AG09309 (cell line): ENCODE measurements around the gene CREB5.

Source experiments
- DNase-seq: peaks from one replicate; pipeline ENCODE4 v3.0.0-alpha.2; 2010; ENCODE audit warnings: low read depth
- H3K4me3 ChIP-seq: 2 replicates; pipeline ENCODE4 v1.5.1; 2011; ENCODE audit warnings: mild to moderate bottlenecking, low read depth, low read length, moderate library complexity; ENCODE audit not compliant: control insufficient read depth
- TF ChIP-seq, protein P1 (sequence below): IDR thresholded peaks from 2 replicates; pipeline ENCODE4 v1.5.1; 2011; ENCODE audit warnings: mild to moderate bottlenecking, low read depth, low read length, inconsistent platforms; ENCODE audit not compliant: insufficient read depth, control insufficient read depth; ENCODE audit errors: missing control alignments

CREB5 gene

DNA sequence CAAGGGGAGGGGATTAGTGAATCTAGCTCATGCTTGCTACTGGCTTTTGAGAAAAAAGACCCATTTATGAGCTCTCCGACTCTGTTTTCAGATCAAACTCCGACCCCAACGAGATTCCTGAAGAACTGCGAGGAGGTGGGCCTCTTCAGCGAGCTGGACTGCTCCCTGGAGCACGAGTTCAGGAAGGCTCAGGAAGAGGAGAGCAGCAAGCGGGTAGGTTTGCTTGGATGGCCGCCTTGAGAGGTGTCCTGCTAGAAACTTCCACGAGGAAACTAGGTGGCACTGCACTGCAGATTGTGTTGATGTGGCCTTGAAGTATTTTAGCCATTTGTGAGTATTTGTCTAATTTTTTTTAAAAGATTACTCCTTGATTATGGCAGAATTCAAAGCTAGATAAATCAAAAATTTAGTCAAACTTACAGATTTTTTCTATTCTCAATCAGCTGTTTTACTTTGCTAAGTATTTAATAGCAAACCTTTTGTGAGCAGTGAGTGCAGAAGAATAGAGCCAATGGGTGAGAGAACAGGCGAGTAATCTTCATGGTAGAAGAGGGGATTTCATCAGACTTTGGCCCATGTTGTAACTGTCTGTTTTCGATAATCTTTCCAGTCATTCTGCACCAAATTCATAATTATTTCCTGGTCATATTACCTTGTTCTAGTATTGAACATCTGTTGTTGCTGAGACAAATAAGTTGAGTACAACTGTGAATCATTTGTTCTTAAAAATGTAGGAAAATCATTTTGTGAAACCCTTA lies 95.4 kb downstream of the CREB5 start:
- no peak overlapping the region for H3K4me3 ChIP-seq
- TF ChIP-seq, protein P1, sequence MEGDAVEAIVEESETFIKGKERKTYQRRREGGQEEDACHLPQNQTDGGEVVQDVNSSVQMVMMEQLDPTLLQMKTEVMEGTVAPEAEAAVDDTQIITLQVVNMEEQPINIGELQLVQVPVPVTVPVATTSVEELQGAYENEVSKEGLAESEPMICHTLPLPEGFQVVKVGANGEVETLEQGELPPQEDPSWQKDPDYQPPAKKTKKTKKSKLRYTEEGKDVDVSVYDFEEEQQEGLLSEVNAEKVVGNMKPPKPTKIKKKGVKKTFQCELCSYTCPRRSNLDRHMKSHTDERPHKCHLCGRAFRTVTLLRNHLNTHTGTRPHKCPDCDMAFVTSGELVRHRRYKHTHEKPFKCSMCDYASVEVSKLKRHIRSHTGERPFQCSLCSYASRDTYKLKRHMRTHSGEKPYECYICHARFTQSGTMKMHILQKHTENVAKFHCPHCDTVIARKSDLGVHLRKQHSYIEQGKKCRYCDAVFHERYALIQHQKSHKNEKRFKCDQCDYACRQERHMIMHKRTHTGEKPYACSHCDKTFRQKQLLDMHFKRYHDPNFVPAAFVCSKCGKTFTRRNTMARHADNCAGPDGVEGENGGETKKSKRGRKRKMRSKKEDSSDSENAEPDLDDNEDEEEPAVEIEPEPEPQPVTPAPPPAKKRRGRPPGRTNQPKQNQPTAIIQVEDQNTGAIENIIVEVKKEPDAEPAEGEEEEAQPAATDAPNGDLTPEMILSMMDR: no peak
- no peak for DNase-seq

DNA sequence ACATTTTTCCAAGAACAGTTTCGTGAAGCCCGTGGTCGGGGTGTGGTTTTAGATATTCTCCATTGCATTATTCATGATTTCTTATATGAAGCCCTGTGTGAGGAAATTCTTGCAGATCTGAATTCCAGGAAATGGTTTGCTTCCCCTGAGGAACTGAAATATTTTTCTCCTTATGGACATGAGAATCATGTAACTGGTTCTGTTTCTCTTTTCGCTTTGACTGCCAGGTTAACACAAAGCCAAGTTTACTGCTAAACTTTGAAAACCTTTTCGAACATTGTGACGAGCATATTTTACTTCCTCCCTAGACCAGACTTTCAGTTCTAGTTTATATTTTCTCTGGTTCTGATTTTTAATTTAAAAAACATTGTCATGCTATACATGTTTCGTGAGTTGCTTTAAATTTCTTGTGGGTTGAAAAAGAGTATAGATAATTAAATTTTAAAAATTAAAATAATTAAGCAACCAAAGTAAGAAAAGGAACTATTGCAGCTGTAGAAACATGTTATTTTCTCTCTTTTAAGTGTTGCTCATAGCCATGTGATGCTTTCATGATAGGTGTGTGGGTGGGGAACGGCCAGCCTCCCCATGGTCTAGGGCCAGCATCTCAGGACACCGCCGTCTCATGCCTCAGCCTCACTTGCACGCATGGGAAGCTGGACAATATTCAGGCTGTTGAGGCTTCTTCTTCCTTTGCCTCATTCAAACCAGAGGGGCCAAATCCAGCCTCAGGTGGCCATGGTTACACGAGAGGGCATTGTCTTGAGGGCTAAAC lies 97.1 kb downstream of the CREB5 start:
- TF ChIP-seq, protein P1: no peak
- DNase-seq: no peak
- H3K4me3 ChIP-seq: no peak overlapping the region

DNA sequence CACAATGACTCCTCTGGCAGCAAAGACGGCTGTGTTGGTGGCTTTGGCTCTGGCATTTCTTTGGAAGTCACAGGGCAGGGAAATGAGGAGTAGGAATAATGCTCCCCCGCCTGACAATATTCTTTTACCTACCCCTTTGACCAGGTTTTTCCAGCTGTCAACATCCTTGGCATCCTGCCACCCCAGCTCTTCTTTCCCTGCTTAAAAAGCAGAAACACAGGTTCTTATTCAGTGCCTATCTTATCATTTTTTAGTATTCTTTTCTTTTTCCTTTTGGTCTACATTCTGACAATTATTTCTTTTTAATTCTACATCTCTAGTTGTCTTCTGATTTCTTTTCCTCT lies 97.7 kb downstream of the CREB5 start:
- TF ChIP-seq, protein P1: no peak
- no peak overlapping the region for H3K4me3 ChIP-seq
- no peak for DNase-seq

DNA sequence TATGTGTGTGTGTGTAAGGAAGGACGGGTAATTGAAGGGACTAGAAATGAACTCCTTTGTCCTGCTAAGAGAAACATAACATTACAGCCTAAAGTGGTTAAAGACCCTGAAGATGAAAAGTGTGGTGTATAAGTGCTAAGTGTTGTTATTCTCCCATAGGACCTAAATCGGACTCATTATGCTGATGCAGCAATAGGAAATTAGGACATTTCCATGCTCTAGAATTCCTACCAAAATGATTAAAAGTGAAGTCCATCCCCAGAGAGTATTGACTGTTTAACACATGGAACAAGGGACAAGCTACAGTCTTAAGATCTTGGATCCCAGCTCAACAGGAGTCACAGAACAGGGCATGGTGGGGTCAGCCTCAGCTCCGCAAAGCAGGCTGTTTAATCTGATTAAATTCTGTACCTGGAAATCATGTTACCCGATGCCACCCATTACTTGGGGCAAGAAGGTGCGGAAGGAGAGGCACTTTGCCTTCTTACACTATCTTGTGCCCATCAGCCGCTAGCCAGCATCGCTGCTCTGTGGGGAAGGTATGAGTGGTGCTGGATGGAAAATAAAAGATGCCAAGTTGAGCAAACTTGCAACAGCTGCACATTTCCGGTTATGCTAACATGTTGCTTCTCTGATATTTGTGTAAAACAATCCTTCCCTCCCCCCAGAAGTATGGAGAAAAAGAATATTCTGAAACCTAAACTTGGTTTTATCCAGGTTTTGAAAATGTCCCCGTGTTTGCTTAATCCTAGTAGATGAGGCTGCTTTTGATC lies 100.5 kb downstream of the CREB5 start:
- TF ChIP-seq, protein P1: no peak
- no peak overlapping the region for H3K4me3 ChIP-seq
- DNase-seq: no peak

DNA sequence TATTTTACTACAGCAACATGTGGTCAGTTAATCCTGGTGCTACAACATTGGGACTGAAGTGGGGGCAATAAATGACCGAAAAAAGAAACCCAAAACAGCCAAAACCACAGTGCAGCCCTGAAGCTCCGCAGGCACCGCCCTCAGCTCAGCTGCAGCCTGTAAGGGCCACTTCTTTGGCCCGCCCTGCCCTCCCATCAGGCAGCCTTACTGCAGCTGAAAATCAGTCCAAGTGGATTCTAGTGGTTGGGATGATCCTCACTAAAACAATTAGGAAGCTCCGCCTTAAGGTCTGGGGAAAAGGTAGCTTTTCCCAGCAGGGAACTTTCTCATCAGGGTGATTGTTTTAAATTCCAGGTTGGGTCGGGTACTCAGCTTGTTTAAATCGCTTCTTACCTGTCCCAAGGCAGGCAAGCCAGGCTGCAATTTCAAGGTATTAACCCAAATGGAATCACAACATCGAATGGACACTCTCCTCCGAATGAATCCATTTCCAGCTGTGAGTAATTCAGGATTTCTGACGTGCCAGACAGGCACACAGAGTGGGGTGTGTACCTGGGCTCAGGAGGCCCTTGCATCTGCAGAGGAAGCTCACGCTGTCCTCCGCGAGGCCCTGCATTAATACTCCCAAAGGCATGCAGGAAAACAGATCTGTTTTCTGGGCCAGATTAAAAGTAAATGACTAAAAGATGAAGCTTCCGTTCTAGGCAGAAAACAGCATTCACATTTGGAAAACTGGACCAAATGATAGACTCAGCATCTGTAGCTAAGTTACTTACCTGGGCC lies 104.3 kb downstream of the CREB5 start:
- H3K4me3 ChIP-seq: no peak overlapping the region
- no peak for DNase-seq

More for the DNA sequence above, 104.3 kb downstream of the CREB5 start:
- TF ChIP-seq, protein P1: no peak
